ENCODE data around the gene IRAK1BP1.
"Not testable (repeated sequence)": the region's sequence is repeated elsewhere in the genome, so short reads cannot be mapped to it uniquely, and the experiment has no call there.

IRAK1BP1 gene

DNA sequence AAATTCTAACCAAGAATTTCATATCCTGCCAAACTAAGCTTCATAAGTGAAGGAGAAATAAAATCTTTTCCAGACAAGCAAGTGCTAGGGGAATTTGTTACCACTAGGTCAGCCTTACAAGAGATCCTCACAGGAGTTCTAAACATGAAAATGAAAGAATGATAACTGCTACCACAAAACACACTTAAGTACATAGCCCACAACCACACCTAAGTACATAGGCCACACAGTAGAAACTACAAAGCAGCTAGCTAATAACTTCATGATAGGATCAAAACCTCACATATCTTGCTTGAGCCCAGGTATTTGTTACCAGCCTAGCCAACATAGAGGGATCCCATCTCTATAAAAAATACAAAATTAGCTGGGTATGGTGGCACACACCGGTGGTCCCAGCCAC is 50.4 kb downstream of the IRAK1BP1 start:
- no peak for TF ChIP-seq CTCF (IDR thresholded peaks at IDR 0.05)
- no peak for TF ChIP-seq ZFX (IDR thresholded peaks at IDR 0.05; ENCODE audit: borderline replicate concordance)
- no peak overlapping the region for H3K27ac ChIP-seq

GRCh38 chr6:78921168-78921567 is 53.8 kb downstream of the IRAK1BP1 start:
- not testable (repeated sequence) for H3K27ac ChIP-seq

DNA sequence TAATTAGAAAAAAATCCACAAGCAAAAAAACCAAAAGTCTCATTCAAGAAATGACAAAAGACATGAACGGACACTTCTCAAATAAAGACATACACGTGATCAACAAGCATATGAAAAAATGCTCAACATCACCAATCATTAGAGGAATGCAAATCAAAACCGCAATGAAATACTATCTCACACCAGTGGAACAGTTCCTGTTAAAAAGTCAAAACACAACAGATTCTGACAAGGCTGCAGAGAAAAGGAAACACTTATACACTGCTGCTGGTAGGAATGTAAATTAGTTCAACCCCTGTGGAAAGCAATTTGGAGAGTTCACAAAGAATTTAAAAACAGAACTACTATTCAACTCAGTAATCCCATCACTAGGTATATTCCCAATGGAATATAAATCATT is 58.0 kb downstream of the IRAK1BP1 start:
- no peak for TF ChIP-seq CTCF (IDR thresholded peaks at IDR 0.05)
- TF ChIP-seq ZFX (IDR thresholded peaks at IDR 0.05; ENCODE audit: borderline replicate concordance), result no peak
- no peak overlapping the region for H3K27ac ChIP-seq

- no peak overlapping the region for H3K27ac ChIP-seq
- no peak for TF ChIP-seq CTCF (IDR thresholded peaks at IDR 0.05)
- TF ChIP-seq ZFX (IDR thresholded peaks at IDR 0.05; ENCODE audit: borderline replicate concordance), result no peak
These were observed 68.2 kb downstream of the IRAK1BP1 start for GRCh38 chr6:78935553-78935952.

DNA sequence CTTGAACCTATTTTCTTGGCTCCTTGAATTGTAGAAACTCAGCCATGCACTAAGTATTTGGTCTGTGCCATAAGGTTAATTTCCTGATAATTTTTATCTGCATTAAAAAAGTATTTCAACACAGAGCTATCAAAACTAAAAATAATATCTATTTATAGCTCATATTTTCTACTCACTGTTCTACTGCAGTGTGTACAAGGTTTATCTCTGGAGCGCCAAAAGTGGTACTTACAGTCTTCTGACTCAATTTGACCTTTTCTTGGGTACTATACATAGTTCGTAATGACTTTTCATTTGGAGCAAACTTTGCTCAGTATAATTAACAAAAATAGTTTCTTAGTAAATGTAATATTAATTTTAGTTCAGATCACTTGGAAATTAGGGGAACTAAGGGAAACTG is 69.2 kb downstream of the IRAK1BP1 start:
- no peak for TF ChIP-seq CTCF (IDR thresholded peaks at IDR 0.05)
- no peak for TF ChIP-seq ZFX (IDR thresholded peaks at IDR 0.05; ENCODE audit: borderline replicate concordance)
- no peak overlapping the region for H3K27ac ChIP-seq

- no peak overlapping the region for H3K27ac ChIP-seq
- TF ChIP-seq ZFX (IDR thresholded peaks at IDR 0.05; ENCODE audit: borderline replicate concordance) (no peak), CTCF (IDR thresholded peaks at IDR 0.05) (no peak)
These were observed 75.1 kb downstream of the IRAK1BP1 start for GRCh38 chr6:78942446-78942845.

- H3K27ac ChIP-seq, result no peak overlapping the region
- no peak for TF ChIP-seq CTCF (IDR thresholded peaks at IDR 0.05)
- no peak for TF ChIP-seq ZFX (IDR thresholded peaks at IDR 0.05; ENCODE audit: borderline replicate concordance)
These were observed 80.2 kb downstream of the IRAK1BP1 start for GRCh38 chr6:78947529-78947928.

DNA sequence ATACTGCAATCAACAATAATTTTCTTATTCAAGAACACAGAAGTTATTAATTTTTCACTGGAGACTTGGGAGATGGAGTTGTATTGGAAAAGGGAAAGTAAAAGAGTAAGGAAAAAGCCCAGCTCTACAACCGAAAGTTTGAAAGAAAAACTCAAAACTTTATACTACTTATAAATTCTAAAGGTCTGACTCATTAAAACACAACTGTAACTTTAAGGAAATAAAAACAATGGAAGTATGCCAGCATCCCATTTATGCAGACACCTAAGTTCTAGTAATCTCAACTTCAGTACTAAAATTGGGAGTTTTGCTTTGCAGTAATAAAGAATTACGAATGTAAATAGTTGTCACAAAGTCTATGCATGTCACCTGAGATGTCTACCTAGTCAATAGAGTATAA is 80.6 kb downstream of the IRAK1BP1 start:
- no peak for TF ChIP-seq ZFX (IDR thresholded peaks at IDR 0.05; ENCODE audit: borderline replicate concordance)
- no peak for TF ChIP-seq CTCF (IDR thresholded peaks at IDR 0.05)
- H3K27ac ChIP-seq, result no peak overlapping the region
